D721Med (cell line): ENCODE measurements around the gene THOP1.

Experiments
- DNase-seq: peaks from one replicate; pipeline ENCODE4 v3.0.0; 2011; ENCODE audit warnings: low spot score; ENCODE audit not compliant: insufficient read length
- FAIRE-seq: peaks from 2 replicates; lab custom pipeline; 2011; peaks lifted over from hg19 to GRCh38; lab: Jason Lieb, UNC
- CTCF ChIP-seq: IDR thresholded peaks from 2 replicates; pipeline ENCODE4 v1.5.1; 2012; ENCODE audit warnings: mild to moderate bottlenecking, control low read depth; ENCODE audit not compliant: insufficient read depth; ENCODE audit errors: missing control alignments

The THOP1 gene

GRCh38 chr19:2793577-2793976 lies 8.3 kb downstream of the THOP1 start:
- TF ChIP-seq CTCF: no peak
- no peak for DNase-seq
- no peak for FAIRE-seq

- DNase-seq (no peak), FAIRE-seq (no peak)
- no peak for TF ChIP-seq CTCF
These were observed 10.7 kb downstream of the THOP1 start for GRCh38 chr19:2795827-2796658.

GRCh38 chr19:2796659-2797266 lies 11.5 kb downstream of the THOP1 start:
- no peak for FAIRE-seq
- no peak for TF ChIP-seq CTCF
- no peak for DNase-seq

- no peak for DNase-seq
- no peak for FAIRE-seq
- no peak for TF ChIP-seq CTCF
These were observed 12.0 kb downstream of the THOP1 start for GRCh38 chr19:2797280-2797679.

- TF ChIP-seq CTCF: no peak
- DNase-seq (no peak), FAIRE-seq (no peak)
These were observed 12.9 kb downstream of the THOP1 start for GRCh38 chr19:2798158-2798685.

- no peak for DNase-seq
These were observed 13.4 kb downstream of the THOP1 start for GRCh38 chr19:2798733-2799132.

More at GRCh38 chr19:2798733-2799132, 13.4 kb downstream of the THOP1 start:
- FAIRE-seq: no peak
- no peak for TF ChIP-seq CTCF
